K562 (cell line): ENCODE data around the gene DNAJB6. TPM values are rescaled to one million over a fixed set of nuclear protein-coding genes. Genes with fewer than 3 reads are reported as not detected.

Experiments
- ATF2 ChIP-seq: sonication (generic); formaldehyde crosslinking; IDR thresholded peaks from 2 replicates; pipeline ENCODE4 v1.8.1; 2022; ENCODE audit warnings: missing genetic modification reagents
- BRF1 ChIP-seq: IDR thresholded peaks from 3 replicates; pipeline ENCODE4 v1.6.1; 2011; ENCODE audit warnings: borderline replicate concordance, mild to moderate bottlenecking; ENCODE audit not compliant: insufficient read length; ENCODE audit errors: extremely low read depth
- FOXJ3 ChIP-seq: sonication (generic); formaldehyde crosslinking; IDR thresholded peaks from 2 replicates; pipeline ENCODE4 v1.4.0; 2020; ENCODE audit warnings: mild to moderate bottlenecking, missing genetic modification reagents
- HDAC1 ChIP-seq, 2 experiments: fragments of 450-650 bp; IDR thresholded peaks; 2 replicates each; pipeline ENCODE4 v1.6.1; 2016 to 2017; ENCODE audit warnings: inconsistent platforms in 1 of 2, mild to moderate bottlenecking in 1 of 2, moderate library complexity in 1 of 2
- HDAC3 ChIP-seq: fragments of 450-650 bp; IDR thresholded peaks from 2 replicates; pipeline ENCODE4 v1.6.1; 2018; ENCODE audit warnings: borderline replicate concordance, mild to moderate bottlenecking, moderate library complexity; ENCODE audit not compliant: partially characterized antibody
- HEY1 ChIP-seq: fragments of 250-450 bp; sonication (Bioruptor Pico); IDR thresholded peaks from 2 replicates; pipeline ENCODE4 v1.5.0; 2020; ENCODE audit warnings: mild to moderate bottlenecking, moderate library complexity, borderline replicate concordance
- HNRNPL ChIP-seq: fragments of 200-400 bp; formaldehyde crosslinking; IDR thresholded peaks from 2 replicates; pipeline ENCODE4 v1.6.1; 2017; ENCODE audit warnings: low read depth, mild to moderate bottlenecking, low read length
- HNRNPUL1 ChIP-seq: fragments of 200-400 bp; formaldehyde crosslinking; IDR thresholded peaks from 2 replicates; pipeline ENCODE4 v1.6.1; 2017; ENCODE audit warnings: low read length
- JUND ChIP-seq, 2 experiments: IDR thresholded peaks; 2 replicates in 1 of 2; 3 replicates in 1 of 2; pipeline ENCODE4 v1.6.1; 2011; ENCODE audit warnings: borderline replicate concordance in 2 of 2, low read depth in 2 of 2, low read length in 2 of 2, improper control_type of control experiment in 1 of 2, missing biosample characterization in 1 of 2, missing genetic modification characterization in 1 of 2, missing genetic modification reagents in 1 of 2
- MNT ChIP-seq, 2 experiments: fragments of 450-650 bp; conservative IDR thresholded peaks; 2 replicates each; pipeline ENCODE4 v1.6.1; 2017; ENCODE audit warnings: mild to moderate bottlenecking in 2 of 2, moderate library complexity in 2 of 2
- NR2C2 ChIP-seq, 2 experiments: fragments of 200-800 bp in 1 of 2; sonication (Bioruptor generic) in 1 of 2; sonication (generic) in 1 of 2; formaldehyde crosslinking in 1 of 2; IDR thresholded peaks; 2 replicates each; pipeline versions ENCODE4 v1.6.1 to v1.8.0; 2016 to 2022; ENCODE audit warnings: mild to moderate bottlenecking in 1 of 2, missing compliant biosample characterization in 1 of 2, missing genetic modification characterization in 1 of 2, missing genetic modification reagents in 1 of 2
- NUFIP1 ChIP-seq: fragments of 450-650 bp; IDR thresholded peaks from 2 replicates; pipeline ENCODE4 v1.6.1; 2018; ENCODE audit not compliant: partially characterized antibody
- POLR3A ChIP-seq: IDR thresholded peaks from 2 replicates; pipeline ENCODE4 v1.6.1; 2011; ENCODE audit warnings: borderline replicate concordance, mild to moderate bottlenecking, moderate library complexity; ENCODE audit not compliant: insufficient read length, insufficient read depth; ENCODE audit errors: extremely low read depth
- RBM15 ChIP-seq: fragments of 200-400 bp; formaldehyde crosslinking; IDR thresholded peaks from 2 replicates; pipeline ENCODE4 v1.6.1; 2018; ENCODE audit warnings: mild to moderate bottlenecking, low read length, moderate library complexity; ENCODE audit not compliant: insufficient read depth
- TRIM28 ChIP-seq: fragments of 450-650 bp; IDR thresholded peaks from 2 replicates; pipeline ENCODE4 v1.6.1; 2017
- TSHZ1 ChIP-seq: fragments of 250-450 bp; sonication (Bioruptor Pico); IDR thresholded peaks from 2 replicates; pipeline ENCODE4 v1.4.0; 2020; ENCODE audit warnings: mild to moderate bottlenecking, moderate library complexity
- ZNF124 ChIP-seq: sonication (generic); formaldehyde crosslinking; IDR thresholded peaks from 2 replicates; pipeline ENCODE4 v1.8.1; 2022; ENCODE audit warnings: missing genetic modification reagents
- ZNF197 ChIP-seq: fragments of 200-800 bp; sonication (Bioruptor generic); IDR thresholded peaks from 2 replicates; pipeline ENCODE4 v1.6.1; 2016; ENCODE audit warnings: low read depth, missing genetic modification characterization, missing compliant biosample characterization
- ZNF253 ChIP-seq: fragments of 250-450 bp; sonication (Bioruptor Pico); conservative IDR thresholded peaks from 2 replicates; pipeline ENCODE4 v1.6.1; 2021; ENCODE audit warnings: mild to moderate bottlenecking
- ZNF347 ChIP-seq: fragments of 450-650 bp; formaldehyde crosslinking; IDR thresholded peaks from 2 replicates; pipeline ENCODE4 v1.4.0; 2020; ENCODE audit warnings: low read depth, mild to moderate bottlenecking, moderate library complexity
- ZNF445 ChIP-seq: fragments of 250-450 bp; sonication (Bioruptor Pico); IDR thresholded peaks from 2 replicates; pipeline ENCODE4 v1.4.0; 2020; ENCODE audit warnings: low read depth, mild to moderate bottlenecking, moderate library complexity
- polyA plus RNA-seq, 8 experiments: library from polyadenylated mRNA; depleted of rRNA in 4 of 8; stranded (reverse) in 5 of 8; unstranded in 3 of 8; fragments of >200 nt; fragmentation: Nextera tagmentation in 2 of 8; fragmentation: Illumina TruSeq in 1 of 8; extraction: Ambion mirVana in 2 of 8; extraction: Trizol in 1 of 8; gene quantifications; 2 replicates each; pipeline versions ENCODE4 v1.2.1 to v1.2.3, GENCODE V29; 2011 to 2014; ENCODE audit warnings: inconsistent platforms in 1 of 8, missing spikeins in 1 of 8
- total RNA-seq, 7 experiments: library from RNA; depleted of rRNA in 6 of 7; stranded (reverse); fragments of >200 nt in 6 of 7; fragmentation: Illumina TruSeq in 2 of 7; extraction: Trizol in 2 of 7; gene quantifications; 2 replicates each; pipeline versions ENCODE4 v1.2.1 to v1.2.3, GENCODE V29; 2011 to 2021; ENCODE audit warnings: low replicate concordance in 1 of 7

Gene DNAJB6
- total and polyA plus RNA-seq, 9 of the 15 experiments (the other 6 are each of a cell fraction or from before 2014, with no cell fraction given) = 84.5 to 158 (median 135) TPM

- TF ChIP-seq HDAC1 (IDR thresholded peaks at IDR 0.05) (peak in 1 of 2 experiments; percentile 56; a peak in 1 of 4 replicates), ZNF197 (CRISPR knock-in tag) (no peak), HDAC3 (no peak), FOXJ3 (CRISPR knock-in tag) (no peak), POLR3A (no peak), HNRNPL (no peak), ZNF124 (no peak), ZNF347 (no peak), ATF2 (CRISPR knock-in tag) (no peak), HNRNPUL1 (no peak), BRF1 (no peak), JUND (IDR thresholded peaks at IDR 0.05; ENCODE audit: borderline replicate concordance, low read depth, low read length) (peak; percentile 45; the same call in 1 of the 2 replicates), JUND (tag; IDR thresholded peaks at IDR 0.05; ENCODE audit: borderline replicate concordance, low read depth, low read length) (peak; percentile 58; the same call in 2 of the 3 replicates), MNT (conservative IDR thresholded peaks at IDR 0.05) (peak; percentile 77 to 92), ZNF445 (CRISPR knock-in tag) (no peak), NR2C2 (CRISPR knock-in tag; IDR thresholded peaks at IDR 0.05) (no peak), NR2C2 (tag; IDR thresholded peaks at IDR 0.05) (no peak), ZNF253 (no peak), NUFIP1 (no peak), TSHZ1 (CRISPR knock-in tag) (no peak), RBM15 (no peak), TRIM28 (no peak), HEY1 (no peak)
Measured at GRCh38 chr7:157402911-157403534, 66.2 kb downstream of the DNAJB6 start (continued).
